Naive thymus-derived CD8-positive, alpha-beta T cell (primary cell): ENCODE results near the gene KAZN. TPM values are rescaled to one million over a fixed set of nuclear protein-coding genes. Genes with fewer than 3 reads are reported as not detected.
A peak's percentile ranks its signal among the peaks of the same experiment; 100 is the strongest.
"Not testable (repeated sequence)": the region's sequence is repeated elsewhere in the genome, so short reads cannot be mapped to it uniquely, and the experiment has no call there.

Experiments
- ATAC-seq, 2 donors: fragments of 150-1000 bp; cut with Tn5 transposase in 1 of 2; sonication (Bioruptor Pico), chemical (Tn5 transposase) in 1 of 2; 1 replicate in 1 of 2; 2 replicates in 1 of 2; pipeline ENCODE4 v1.10.0; 2021; ENCODE audit warnings: mild to moderate bottlenecking in 2 of 2, moderate library complexity in 2 of 2
- POLR2A ChIA-PET: fragments of 350-600 bp; sonication (Branson Sonifier 250); formaldehyde crosslinking; loops from one replicate; lab custom pipeline; 2021; ENCODE audit warnings: antibody characterized with exemption; lab: Charles Lee
- DNase-seq, 10 donors: peaks; one replicate each; pipeline versions ENCODE4 v3.0.0 to v3.0.0-alpha.2; 2020 to 2022
- H3K27ac Mint-ChIP-seq, 10 donors: one replicate each; pipeline ENCODE4 v1.8.0; 2020 to 2022; ENCODE audit warnings: mild to moderate bottlenecking in 10 of 10, mixed read lengths in 10 of 10, moderate library complexity in 4 of 10, inconsistent platforms in 1 of 10
- H3K27me3 Mint-ChIP-seq, 5 donors: one replicate each; pipeline ENCODE4 v1.8.0; 2021 to 2022; ENCODE audit warnings: mixed read lengths in 5 of 5
- H3K36me3 Mint-ChIP-seq, 3 donors: one replicate each; pipeline ENCODE4 v1.8.0; 2020 to 2022; ENCODE audit warnings: mixed read lengths in 3 of 3, mild to moderate bottlenecking in 2 of 3, inconsistent platforms in 1 of 3
- H3K4me1 Mint-ChIP-seq, 4 donors: one replicate each; pipeline ENCODE4 v1.8.0; 2021 to 2022; ENCODE audit warnings: mixed read lengths in 4 of 4
- H3K4me3 Mint-ChIP-seq, 10 donors: one replicate each; pipeline ENCODE4 v1.8.0; 2020 to 2022; ENCODE audit warnings: mild to moderate bottlenecking in 10 of 10, mixed read lengths in 10 of 10, moderate library complexity in 6 of 10, inconsistent platforms in 1 of 10
- H3K9me3 Mint-ChIP-seq, 9 donors: one replicate each; pipeline ENCODE4 v1.8.0; 2020 to 2022; ENCODE audit warnings: mixed read lengths in 9 of 9, mild to moderate bottlenecking in 3 of 9, inconsistent platforms in 1 of 9, moderate library complexity in 1 of 9
- polyA plus RNA-seq, 3 donors: library from polyadenylated mRNA; unstranded; fragments of 300-500 nt; fragmentation: Illumina TruSeq; gene quantifications; one replicate each; pipeline ENCODE4 v1.2.3, GENCODE V29; 2021
- total RNA-seq, 8 experiments: library from RNA in 2 of 8; stranded (reverse) in 2 of 8; gene quantifications; one replicate each; pipeline ENCODE4 v1.2.3 and lab custom pipeline; 2021 to 2026

KAZN gene
- total and polyA plus RNA-seq, 5 experiments from 2014 or later: 0.02 to 0.63 (median 0.12) TPM; not detected in 1

DNA sequence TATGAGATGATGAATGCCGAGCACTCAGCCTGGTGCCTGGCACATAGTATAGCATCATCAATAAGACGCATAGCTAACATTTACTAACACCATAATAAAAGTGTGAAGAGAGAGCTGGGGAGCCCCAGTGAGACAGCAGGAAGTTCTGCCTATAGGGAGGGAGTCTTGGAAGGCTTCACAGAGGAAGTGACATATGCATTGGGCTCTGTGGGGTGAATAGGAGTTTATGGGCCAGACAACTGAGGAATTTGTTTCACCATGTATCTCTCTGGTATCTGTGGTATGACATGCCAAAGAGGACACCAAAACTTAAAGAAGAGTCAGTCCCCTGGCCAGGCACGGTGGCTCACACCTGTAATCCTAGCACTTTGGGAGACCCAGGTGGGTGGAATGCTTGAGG, 436.8 kb downstream of the KAZN start:
- Mint-ChIP-seq H3K4me3 (no peak overlapping the region), H3K27me3 (no peaks in the 10 kb centered on the region), H3K27ac (no peak overlapping the region), H3K36me3 (no peaks in the 10 kb centered on the region), H3K9me3 (no peaks in the 10 kb centered on the region), H3K4me1 (peaks cover 3 to 13% (median 10%) of the 10 kb centered on the region in 4 donors)
- no peak for DNase-seq
- POLR2A ChIA-PET: no interaction called here
- ATAC-seq: no peak

DNA sequence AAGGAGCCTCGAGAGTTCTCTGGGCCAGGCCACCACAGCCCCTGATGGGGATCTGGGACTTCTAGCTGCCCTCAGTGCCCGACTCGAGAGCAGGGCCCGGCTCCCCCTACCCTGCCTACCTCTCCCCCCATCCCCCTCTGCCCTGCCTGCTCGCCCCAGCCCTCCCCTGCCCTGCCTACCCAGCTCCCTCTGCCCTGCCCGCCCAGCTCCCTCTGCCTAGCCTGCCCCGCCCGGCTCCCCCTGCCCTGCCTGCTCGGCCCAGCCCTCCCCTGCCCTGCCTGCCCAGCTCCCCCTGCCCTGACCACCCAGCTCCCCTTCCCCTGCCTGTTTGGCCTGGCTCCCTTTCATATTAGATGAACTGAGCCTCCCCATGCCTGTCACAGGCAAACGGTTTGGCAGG, 437.6 kb downstream of the KAZN start:
- Mint-ChIP-seq H3K27ac (no peak overlapping the region), H3K4me1 (peaks cover 3 to 13% (median 10%) of the 10 kb centered on the region in 4 donors), H3K36me3 (no peaks in the 10 kb centered on the region), H3K9me3 (no peaks in the 10 kb centered on the region), H3K4me3 (no peak overlapping the region), H3K27me3 (no peaks in the 10 kb centered on the region)
- no peak for ATAC-seq
- no peak for DNase-seq
- POLR2A ChIA-PET: no interaction called here

DNA sequence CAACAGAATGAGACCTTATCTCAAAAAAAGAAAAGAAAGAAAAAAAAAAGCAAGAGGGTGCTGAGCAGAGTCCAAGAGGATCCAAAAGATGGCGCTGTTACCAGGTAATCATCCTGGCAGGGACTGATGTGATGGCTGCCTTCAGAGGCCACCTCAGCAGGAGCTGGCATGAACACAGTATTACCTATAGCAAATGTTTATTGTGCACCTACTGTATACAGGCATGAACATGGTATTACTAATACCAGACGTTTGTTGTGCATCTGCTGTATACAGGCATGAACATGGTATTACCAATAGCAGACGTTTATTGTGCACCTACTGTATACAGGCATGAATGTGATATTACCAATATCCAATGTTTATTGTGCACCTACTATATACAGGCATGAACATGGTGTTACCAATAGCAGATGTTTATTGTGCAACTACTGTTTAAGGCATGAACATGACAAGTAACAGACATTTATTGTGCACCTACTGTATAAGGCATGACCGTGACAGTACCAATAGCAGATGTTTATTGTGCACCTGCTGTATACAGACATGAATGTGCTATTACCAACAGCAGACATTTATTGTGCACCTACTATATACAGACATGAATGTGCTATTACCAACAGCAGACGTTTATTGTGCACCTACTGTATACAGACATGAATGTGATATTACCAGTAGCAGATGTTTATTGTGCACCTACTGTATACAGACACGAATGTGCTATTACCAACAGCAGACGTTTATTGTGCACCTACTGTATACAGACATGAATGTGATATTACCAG, 439.9 kb downstream of the KAZN start:
- no peak for ATAC-seq
- Mint-ChIP-seq H3K27ac (no peak overlapping the region), H3K9me3 (no peaks in the 10 kb centered on the region), H3K27me3 (no peaks in the 10 kb centered on the region), H3K36me3 (no peaks in the 10 kb centered on the region), H3K4me1 (peaks cover 3 to 11% (median 9%) of the 10 kb centered on the region in 4 donors), H3K4me3 (no peak overlapping the region)
- POLR2A ChIA-PET: no interaction called here
- DNase-seq: peak in 1 of 10 donors; percentile 7

DNA sequence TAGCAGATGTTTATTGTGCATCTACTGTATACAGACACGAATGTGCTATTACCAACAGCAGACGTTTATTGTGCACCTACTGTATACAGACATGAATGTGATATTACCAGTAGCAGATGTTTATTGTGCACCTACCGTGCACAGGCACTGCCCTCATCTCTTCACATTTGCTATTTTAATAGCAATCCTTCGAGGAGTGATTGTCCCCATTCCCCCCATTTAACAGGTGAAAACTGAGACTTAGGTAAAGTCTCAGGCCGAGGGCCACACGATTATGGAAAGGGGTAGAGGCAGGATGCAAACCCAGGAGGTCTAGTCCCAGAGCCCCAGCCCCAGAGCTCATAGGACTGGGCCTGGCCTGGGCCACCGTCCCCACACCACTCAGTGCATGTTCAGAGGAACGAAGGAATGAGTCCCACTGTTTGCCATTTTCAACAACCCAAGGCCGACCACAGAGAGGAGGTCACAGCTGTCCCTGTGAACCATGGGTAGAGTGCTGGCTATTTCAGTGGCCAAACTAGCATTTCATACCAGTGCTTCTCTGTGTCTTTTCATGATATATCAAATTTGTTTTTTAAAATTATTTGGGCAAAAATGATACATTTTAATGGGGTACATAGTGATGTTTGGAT, 440.6 kb downstream of the KAZN start:
- no peak for DNase-seq
- Mint-ChIP-seq H3K9me3 (no peaks in the 10 kb centered on the region), H3K36me3 (no peaks in the 10 kb centered on the region), H3K4me1 (peaks cover under 1 to 4% (median 2%) of the 10 kb centered on the region in 4 donors), H3K4me3 (no peak overlapping the region), H3K27me3 (no peaks in the 10 kb centered on the region), H3K27ac (no peak overlapping the region)
- ATAC-seq: no peak
- POLR2A ChIA-PET: no interaction called here

DNA sequence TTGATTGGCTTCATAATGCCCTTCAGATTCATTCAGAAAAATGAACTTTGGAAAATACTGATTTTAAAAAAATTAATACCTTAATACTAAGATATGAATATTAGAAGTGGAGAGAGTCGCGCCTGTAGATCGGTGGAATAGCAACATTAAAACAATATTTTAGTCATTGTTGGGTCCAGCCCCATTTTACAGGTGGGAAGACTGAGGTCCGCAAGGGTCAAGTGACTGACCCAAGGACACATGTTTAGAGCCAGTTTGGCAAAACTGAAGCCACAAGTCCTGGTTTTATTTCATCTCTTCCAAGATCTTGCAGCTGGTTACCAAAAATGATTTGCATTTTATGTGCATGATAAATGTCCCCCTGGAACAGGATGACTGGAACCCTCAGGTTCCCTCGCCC, 441.4 kb downstream of the KAZN start:
- no peaks in the 10 kb centered on the region for H3K27me3 Mint-ChIP-seq

DNA sequence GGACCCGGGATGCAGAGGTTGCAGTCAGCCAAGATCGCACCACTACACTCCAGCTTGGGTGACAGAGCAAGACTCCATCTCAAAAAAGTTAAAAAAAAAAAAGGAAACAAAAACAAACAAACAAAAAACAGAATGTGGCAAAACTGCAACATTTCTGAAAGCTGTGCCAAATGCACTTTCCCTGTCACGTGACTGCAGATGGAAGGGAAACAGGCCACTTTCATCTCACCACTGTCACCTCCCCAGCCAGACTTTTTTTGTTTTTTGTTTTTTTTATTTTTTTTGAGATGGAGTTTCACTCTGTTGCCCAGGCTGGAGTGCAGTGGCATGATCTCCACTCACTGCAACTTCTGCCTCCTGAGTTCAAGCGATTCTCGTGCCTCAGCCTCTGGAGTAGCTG, 442.2 kb downstream of the KAZN start:
- H3K36me3 Mint-ChIP-seq, H3K27ac Mint-ChIP-seq, DNase-seq, H3K4me1 Mint-ChIP-seq, H3K4me3 Mint-ChIP-seq, POLR2A ChIA-PET, H3K9me3 Mint-ChIP-seq, ATAC-seq, H3K27me3 Mint-ChIP-seq: not testable (repeated sequence)

More for the DNA sequence above, 441.4 kb downstream of the KAZN start:
- no peaks in the 10 kb centered on the region for H3K9me3 Mint-ChIP-seq
- DNase-seq: no peak
- no peak overlapping the region for H3K4me3 Mint-ChIP-seq
- no peak for ATAC-seq
- no peak overlapping the region for H3K27ac Mint-ChIP-seq
- POLR2A ChIA-PET: no interaction called here
- peaks cover 0 to 2% (median 0%) of the 10 kb centered on the region in 4 donors for H3K4me1 Mint-ChIP-seq
- H3K36me3 Mint-ChIP-seq: no peaks in the 10 kb centered on the region

DNA sequence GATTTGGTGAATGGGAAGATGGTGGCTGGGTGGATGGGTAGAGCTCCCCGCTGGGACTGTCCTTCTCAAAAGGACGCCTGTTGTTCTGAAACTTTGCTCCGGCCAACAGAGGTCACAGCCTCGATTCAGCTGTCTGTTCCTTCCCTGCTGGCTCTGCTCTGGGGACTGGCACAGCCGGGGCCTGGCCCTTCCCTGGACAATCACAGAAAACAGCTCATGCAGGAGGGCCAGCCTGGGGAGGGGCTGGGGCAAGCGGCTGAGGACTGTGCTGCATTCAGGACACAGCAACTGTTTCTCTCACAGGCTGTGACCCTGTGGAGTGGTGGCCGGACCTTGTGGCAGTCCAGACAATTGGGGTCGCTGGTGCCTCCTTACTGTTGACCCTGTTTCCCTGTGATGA, 444.4 kb downstream of the KAZN start:
- no peak for ATAC-seq

DNA sequence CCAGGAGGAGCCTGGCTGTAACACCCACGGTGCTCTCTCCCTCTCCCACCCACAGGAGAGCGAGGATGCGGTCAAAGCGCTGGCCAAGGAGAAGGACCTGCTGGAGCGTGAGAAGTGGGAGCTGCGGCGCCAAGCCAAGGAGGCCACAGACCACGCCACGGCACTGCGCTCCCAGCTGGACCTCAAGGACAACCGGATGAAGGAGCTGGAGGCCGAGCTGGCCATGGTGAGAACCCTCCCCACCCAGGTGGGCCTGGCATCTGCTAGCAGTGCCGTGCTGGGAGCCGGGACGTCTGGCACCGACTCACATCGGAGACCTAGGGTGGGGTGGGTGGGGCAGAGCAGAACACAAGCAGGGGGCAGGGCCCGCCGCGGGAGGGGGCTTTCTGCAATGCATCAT, 445.4 kb downstream of the KAZN start:
- no peak overlapping the region for H3K4me3 Mint-ChIP-seq
- DNase-seq: no peak
- no peaks in the 10 kb centered on the region for H3K9me3 Mint-ChIP-seq
- POLR2A ChIA-PET: no interaction called here
- H3K27me3 Mint-ChIP-seq: no peaks in the 10 kb centered on the region
- H3K4me1 Mint-ChIP-seq: no peaks in the 10 kb centered on the region
- no peaks in the 10 kb centered on the region for H3K36me3 Mint-ChIP-seq
- ATAC-seq: no peak
- no peak overlapping the region for H3K27ac Mint-ChIP-seq

More for the DNA sequence above, 444.4 kb downstream of the KAZN start:
- POLR2A ChIA-PET: no interaction called here
- no peak for DNase-seq
- Mint-ChIP-seq H3K4me1 (no peaks in the 10 kb centered on the region), H3K36me3 (no peaks in the 10 kb centered on the region), H3K27me3 (no peaks in the 10 kb centered on the region), H3K27ac (no peak overlapping the region), H3K9me3 (no peaks in the 10 kb centered on the region), H3K4me3 (no peak overlapping the region)

DNA sequence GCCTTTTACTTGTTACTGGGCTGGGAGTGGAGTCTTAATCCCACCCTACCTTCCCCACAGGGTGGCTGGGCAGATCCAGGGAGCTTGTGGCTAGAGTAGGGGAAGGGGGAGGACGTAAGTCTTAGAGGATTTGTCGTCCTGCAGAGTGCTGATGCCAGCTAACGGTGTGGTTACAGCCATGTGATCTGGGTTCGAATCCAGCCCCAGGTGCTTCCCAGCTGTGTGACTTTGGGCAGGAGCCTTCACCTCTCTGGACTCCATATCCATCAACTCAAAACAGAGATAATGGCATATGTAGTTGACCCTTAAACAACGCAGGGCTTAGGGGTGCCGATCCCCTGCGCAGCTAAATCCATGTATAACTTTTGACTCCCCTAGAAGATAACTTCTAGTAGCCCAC, 446.6 kb downstream of the KAZN start:
- H3K9me3 Mint-ChIP-seq: no peaks in the 10 kb centered on the region
- POLR2A ChIA-PET: no interaction called here

DNA sequence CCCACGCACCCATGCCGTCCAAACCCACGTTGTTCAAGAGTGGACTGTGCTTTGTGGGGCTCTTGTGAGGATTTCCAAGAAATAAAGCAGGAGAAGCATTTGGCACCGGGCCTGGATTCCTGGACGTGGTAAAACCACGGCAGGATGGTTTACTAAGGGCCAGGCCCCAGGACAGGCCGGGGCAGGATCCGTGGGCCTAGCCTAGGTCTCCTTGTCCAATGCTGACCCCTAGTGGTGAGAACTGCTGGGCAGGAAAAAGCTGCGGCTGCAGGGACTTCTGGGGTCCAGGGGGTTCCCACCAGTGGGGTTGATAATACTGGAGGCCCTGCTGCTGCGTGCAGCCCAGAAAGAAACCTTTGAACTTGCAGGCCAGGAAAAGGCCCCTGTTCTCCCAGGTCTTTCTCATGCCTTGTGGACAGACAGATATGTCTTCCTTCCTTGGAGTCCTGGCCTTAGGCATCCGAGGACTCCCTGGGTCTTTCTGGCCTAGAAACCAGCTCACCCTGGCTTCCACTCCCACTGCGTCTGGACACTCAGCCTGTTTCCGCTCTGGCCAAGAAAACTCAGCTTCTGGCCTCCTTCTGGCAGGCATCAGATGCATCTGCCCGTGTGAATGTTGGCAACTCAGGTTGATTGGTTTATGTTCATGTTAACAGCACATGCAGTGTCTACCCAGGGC, 448.1 kb downstream of the KAZN start:
- POLR2A ChIA-PET: no interaction called here
- H3K36me3 Mint-ChIP-seq: no peaks in the 10 kb centered on the region
- no peak overlapping the region for H3K27ac Mint-ChIP-seq
- no peaks in the 10 kb centered on the region for H3K9me3 Mint-ChIP-seq
- H3K27me3 Mint-ChIP-seq: no peaks in the 10 kb centered on the region
- H3K4me1 Mint-ChIP-seq: no peaks in the 10 kb centered on the region
- H3K4me3 Mint-ChIP-seq: no peak overlapping the region
- DNase-seq: peak; percentile 12 to 71 (median 41)
- no peak for ATAC-seq

More for the DNA sequence above, 446.6 kb downstream of the KAZN start:
- no peak overlapping the region for H3K4me3 Mint-ChIP-seq
- no peak overlapping the region for H3K27ac Mint-ChIP-seq
- DNase-seq (no peak), ATAC-seq (no peak)
- no peaks in the 10 kb centered on the region for H3K27me3 Mint-ChIP-seq
- H3K36me3 Mint-ChIP-seq: no peaks in the 10 kb centered on the region
- H3K4me1 Mint-ChIP-seq: no peaks in the 10 kb centered on the region

DNA sequence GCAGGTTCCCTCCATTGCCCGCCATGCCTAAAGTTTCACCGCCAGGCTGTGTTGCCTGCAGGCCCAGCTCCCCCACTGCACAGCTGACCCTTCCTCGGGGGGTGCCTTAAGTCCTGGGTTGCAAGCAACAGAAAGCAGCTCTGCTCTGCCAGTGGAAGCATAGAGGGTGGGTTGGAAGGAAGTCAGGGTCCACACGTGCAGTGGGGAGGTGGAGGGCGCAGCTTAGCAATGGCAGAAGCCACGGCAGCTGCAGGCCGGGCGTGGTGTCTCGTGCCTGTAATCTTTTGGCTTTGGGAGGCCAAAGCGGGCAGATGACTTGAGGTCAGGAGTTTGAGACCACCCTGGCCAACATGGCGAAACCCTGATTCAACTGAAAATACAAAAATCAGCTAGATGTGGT, 448.8 kb downstream of the KAZN start:
- H3K4me1 Mint-ChIP-seq: no peaks in the 10 kb centered on the region
- no peak for ATAC-seq
- H3K27ac Mint-ChIP-seq: no peak overlapping the region
- H3K4me3 Mint-ChIP-seq: no peak overlapping the region
- POLR2A ChIA-PET: no interaction called here
- no peak for DNase-seq
- H3K9me3 Mint-ChIP-seq: no peaks in the 10 kb centered on the region
- no peaks in the 10 kb centered on the region for H3K36me3 Mint-ChIP-seq
- no peaks in the 10 kb centered on the region for H3K27me3 Mint-ChIP-seq

DNA sequence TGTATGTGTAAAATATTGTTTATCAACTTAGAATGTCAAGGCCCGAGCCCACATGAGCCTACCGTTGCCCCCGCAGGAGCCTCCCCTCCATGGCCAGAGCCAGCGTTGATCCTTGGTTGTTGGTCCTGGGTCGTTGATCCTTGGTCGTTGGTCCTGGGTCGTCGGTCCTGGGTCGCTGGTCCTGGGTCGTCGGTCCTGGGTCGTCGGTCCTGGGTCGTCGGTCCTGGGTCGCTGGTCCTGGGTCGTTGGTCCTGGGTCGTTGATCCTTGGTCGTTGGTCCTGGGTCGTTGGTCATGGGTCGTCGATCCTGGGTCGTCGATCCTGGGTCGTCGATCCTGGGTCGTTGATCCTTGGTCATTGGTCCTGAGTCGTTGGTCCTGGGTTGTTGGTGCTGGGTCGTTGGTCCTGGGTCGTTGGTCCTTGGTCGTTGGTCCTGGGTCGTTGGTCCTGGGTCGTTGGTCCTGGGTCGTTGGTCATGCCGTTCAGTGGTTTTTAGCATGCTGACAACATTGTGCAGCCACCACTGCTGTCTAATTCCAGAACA, 450.0 kb downstream of the KAZN start:
- Mint-ChIP-seq H3K4me1 (no peaks in the 10 kb centered on the region), H3K4me3 (no peak overlapping the region), H3K27ac (no peak overlapping the region), H3K36me3 (no peaks in the 10 kb centered on the region), H3K27me3 (no peaks in the 10 kb centered on the region), H3K9me3 (no peaks in the 10 kb centered on the region)
- DNase-seq: no peak
- POLR2A ChIA-PET: no interaction called here
- no peak for ATAC-seq

DNA sequence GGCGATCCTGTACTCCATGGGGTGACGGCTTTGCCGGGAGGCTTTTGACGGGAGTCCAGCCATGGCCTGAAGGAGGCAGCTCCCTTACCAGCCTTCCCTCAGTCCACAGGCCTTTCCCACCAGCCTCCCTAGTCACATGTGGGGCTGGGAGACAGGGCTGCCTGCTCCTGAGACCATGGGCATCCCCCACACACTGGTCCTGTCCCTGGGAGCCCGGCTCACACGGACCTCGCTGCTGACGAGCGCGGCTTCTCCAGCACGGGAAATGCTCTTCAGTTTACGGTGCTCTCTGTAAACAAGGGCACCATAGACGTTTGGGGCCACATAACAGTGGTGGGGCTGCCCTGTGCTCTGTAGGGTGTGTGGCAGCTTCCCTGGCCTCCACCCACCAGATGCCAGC, 450.6 kb downstream of the KAZN start:
- Mint-ChIP-seq H3K36me3 (no peaks in the 10 kb centered on the region), H3K27ac (no peak overlapping the region), H3K4me1 (no peaks in the 10 kb centered on the region), H3K9me3 (no peaks in the 10 kb centered on the region), H3K27me3 (no peaks in the 10 kb centered on the region), H3K4me3 (no peak overlapping the region)
- DNase-seq (no peak), ATAC-seq (no peak)
- POLR2A ChIA-PET: no interaction called here
